ENCODE results near the gene AGPAT3.

AGPAT3 gene

GRCh38 chr21:43937891-43938309 lies 72.9 kb downstream of the AGPAT3 start:
- POLR2A ChIA-PET: interaction anchor here (0.7 kb wide), 1 partner anchor 76 kb away, joined by 4 read pairs; no protein-coding TSS in a partner anchor
- no peak overlapping the region for H3K27ac ChIP-seq (ENCODE audit: extremely low read depth, low read depth, low read length)
- peaks cover 3 to 14% of the 10 kb centered on the region in 2 experiments; a peak in 2 of 3 replicates for H3K36me3 ChIP-seq (ENCODE audit: control insufficient read depth in 2 of 2, insufficient read depth in 1 of 2, low read length in 2 of 2)
- peaks cover 4% of the 10 kb centered on the region; the same call in 1 of the 2 replicates for H3K4me1 ChIP-seq (ENCODE audit: control insufficient read depth, insufficient read depth, low read length)
- TF ChIP-seq MYNN (tag by site-specific recombination; IDR thresholded peaks at IDR 0.05; ENCODE audit: borderline replicate concordance) (no peak), ZNF223 (tag by site-specific recombination; IDR thresholded peaks at IDR 0.05) (no peak), ZNF623 (tag by site-specific recombination; IDR thresholded peaks at IDR 0.05) (no peak), ZNF366 (tag by site-specific recombination; conservative IDR thresholded peaks at IDR 0.05) (peak; percentile 44; the same call in 1 of the 2 replicates), ZNF146 (tag by site-specific recombination; IDR thresholded peaks at IDR 0.05) (no peak), ZNF24 (tag by site-specific recombination; IDR thresholded peaks at IDR 0.05) (no peak), PRDM1 (tag by site-specific recombination; IDR thresholded peaks at IDR 0.05) (peak; percentile 74), ZSCAN4 (tag by site-specific recombination; IDR thresholded peaks at IDR 0.05) (peak; percentile 93), ZFP37 (tag by site-specific recombination; IDR thresholded peaks at IDR 0.05) (no peak), ZNF19 (tag by site-specific recombination; IDR thresholded peaks at IDR 0.05; ENCODE audit: low read depth) (no peak), ZNF560 (tag by site-specific recombination; IDR thresholded peaks at IDR 0.05; ENCODE audit: borderline replicate concordance) (no peak), ZFHX2 (tag by site-specific recombination; conservative IDR thresholded peaks at IDR 0.05) (0 out of 2 replicates have a peak, but pooled peaks have one; percentile 9), ZBTB48 (tag by site-specific recombination; IDR thresholded peaks at IDR 0.05) (no peak)
- TF ChIP-seq, protein P1, sequence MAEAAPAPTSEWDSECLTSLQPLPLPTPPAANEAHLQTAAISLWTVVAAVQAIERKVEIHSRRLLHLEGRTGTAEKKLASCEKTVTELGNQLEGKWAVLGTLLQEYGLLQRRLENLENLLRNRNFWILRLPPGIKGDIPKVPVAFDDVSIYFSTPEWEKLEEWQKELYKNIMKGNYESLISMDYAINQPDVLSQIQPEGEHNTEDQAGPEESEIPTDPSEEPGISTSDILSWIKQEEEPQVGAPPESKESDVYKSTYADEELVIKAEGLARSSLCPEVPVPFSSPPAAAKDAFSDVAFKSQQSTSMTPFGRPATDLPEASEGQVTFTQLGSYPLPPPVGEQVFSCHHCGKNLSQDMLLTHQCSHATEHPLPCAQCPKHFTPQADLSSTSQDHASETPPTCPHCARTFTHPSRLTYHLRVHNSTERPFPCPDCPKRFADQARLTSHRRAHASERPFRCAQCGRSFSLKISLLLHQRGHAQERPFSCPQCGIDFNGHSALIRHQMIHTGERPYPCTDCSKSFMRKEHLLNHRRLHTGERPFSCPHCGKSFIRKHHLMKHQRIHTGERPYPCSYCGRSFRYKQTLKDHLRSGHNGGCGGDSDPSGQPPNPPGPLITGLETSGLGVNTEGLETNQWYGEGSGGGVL (tag by site-specific recombination; IDR thresholded peaks at IDR 0.05): peak; percentile 41
- H3K4me3 ChIP-seq (ENCODE audit: low read depth, low read length): no peak overlapping the region
- CTCF ChIA-PET: interaction anchor here (0.8 to 3.6 kb wide), 18 partner anchors 9 to 127 kb away, joined by 3 to 23 read pairs (median 4); no protein-coding TSS in a partner anchor
- H3K9me3 ChIP-seq (ENCODE audit: control insufficient read depth, insufficient read depth, low read depth, low read length): no peaks in the 10 kb centered on the region

- ChIA-PET CTCF (interaction anchor here (0.6 to 3.6 kb wide), 34 partner anchors 7 to 235 kb away, joined by 3 to 23 read pairs (median 5); no protein-coding TSS in a partner anchor), POLR2A (interaction anchor here (1.0 kb wide), 1 partner anchor 72 kb away, joined by 5 read pairs; no protein-coding TSS in a partner anchor)
- Histone ChIP-seq H3K4me3 (ENCODE audit: low read depth, low read length) (peak overlapping the region; percentile 22), H3K36me3 (ENCODE audit: control insufficient read depth in 2 of 2, insufficient read depth in 1 of 2, low read length in 2 of 2) (peaks cover 3 to 14% of the 10 kb centered on the region in 2 experiments; a peak in 2 of 3 replicates), H3K27ac (ENCODE audit: extremely low read depth, low read depth, low read length) (no peak overlapping the region; the same call in 1 of the 2 replicates), H3K9me3 (ENCODE audit: control insufficient read depth, insufficient read depth, low read depth, low read length) (no peaks in the 10 kb centered on the region), H3K4me1 (ENCODE audit: control insufficient read depth, insufficient read depth, low read length) (peaks cover 4% of the 10 kb centered on the region; the same call in 1 of the 2 replicates)
- TF ChIP-seq GLIS1 (tag by site-specific recombination; IDR thresholded peaks at IDR 0.05) (peak; percentile 71), KLF9 (tag by site-specific recombination; IDR thresholded peaks at IDR 0.05; ENCODE audit: low read depth) (0 out of 2 replicates have a peak, but pooled peaks have one; percentile 16), ZBTB44 (tag by site-specific recombination; IDR thresholded peaks at IDR 0.05) (peak; percentile 60; the same call in 1 of the 2 replicates), ZBTB6 (tag by site-specific recombination; IDR thresholded peaks at IDR 0.05) (no peak)
- TF ChIP-seq, protein P2, sequence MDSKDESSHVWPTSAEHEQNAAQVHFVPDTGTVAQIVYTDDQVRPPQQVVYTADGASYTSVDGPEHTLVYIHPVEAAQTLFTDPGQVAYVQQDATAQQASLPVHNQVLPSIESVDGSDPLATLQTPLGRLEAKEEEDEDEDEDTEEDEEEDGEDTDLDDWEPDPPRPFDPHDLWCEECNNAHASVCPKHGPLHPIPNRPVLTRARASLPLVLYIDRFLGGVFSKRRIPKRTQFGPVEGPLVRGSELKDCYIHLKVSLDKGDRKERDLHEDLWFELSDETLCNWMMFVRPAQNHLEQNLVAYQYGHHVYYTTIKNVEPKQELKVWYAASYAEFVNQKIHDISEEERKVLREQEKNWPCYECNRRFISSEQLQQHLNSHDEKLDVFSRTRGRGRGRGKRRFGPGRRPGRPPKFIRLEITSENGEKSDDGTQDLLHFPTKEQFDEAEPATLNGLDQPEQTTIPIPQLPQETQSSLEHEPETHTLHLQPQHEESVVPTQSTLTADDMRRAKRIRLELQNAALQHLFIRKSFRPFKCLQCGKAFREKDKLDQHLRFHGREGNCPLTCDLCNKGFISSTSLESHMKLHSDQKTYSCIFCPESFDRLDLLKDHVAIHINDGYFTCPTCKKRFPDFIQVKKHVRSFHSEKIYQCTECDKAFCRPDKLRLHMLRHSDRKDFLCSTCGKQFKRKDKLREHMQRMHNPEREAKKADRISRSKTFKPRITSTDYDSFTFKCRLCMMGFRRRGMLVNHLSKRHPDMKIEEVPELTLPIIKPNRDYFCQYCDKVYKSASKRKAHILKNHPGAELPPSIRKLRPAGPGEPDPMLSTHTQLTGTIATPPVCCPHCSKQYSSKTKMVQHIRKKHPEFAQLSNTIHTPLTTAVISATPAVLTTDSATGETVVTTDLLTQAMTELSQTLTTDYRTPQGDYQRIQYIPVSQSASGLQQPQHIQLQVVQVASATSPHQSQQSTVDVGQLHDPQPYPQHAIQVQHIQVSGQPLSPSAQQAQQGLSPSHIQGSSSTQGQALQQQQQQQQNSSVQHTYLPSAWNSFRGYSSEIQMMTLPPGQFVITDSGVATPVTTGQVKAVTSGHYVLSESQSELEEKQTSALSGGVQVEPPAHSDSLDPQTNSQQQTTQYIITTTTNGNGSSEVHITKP (tag by site-specific recombination; IDR thresholded peaks at IDR 0.05): peak; percentile 48
- TF ChIP-seq, protein P3, sequence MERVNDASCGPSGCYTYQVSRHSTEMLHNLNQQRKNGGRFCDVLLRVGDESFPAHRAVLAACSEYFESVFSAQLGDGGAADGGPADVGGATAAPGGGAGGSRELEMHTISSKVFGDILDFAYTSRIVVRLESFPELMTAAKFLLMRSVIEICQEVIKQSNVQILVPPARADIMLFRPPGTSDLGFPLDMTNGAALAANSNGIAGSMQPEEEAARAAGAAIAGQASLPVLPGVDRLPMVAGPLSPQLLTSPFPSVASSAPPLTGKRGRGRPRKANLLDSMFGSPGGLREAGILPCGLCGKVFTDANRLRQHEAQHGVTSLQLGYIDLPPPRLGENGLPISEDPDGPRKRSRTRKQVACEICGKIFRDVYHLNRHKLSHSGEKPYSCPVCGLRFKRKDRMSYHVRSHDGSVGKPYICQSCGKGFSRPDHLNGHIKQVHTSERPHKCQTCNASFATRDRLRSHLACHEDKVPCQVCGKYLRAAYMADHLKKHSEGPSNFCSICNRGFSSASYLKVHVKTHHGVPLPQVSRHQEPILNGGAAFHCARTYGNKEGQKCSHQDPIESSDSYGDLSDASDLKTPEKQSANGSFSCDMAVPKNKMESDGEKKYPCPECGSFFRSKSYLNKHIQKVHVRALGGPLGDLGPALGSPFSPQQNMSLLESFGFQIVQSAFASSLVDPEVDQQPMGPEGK (tag by site-specific recombination; IDR thresholded peaks at IDR 0.05): peak; percentile 91
These were observed 73.9 kb downstream of the AGPAT3 start for GRCh38 chr21:43938751-43939442.
